IPS-18a (cell line): ENCODE measurements around the gene CCDC33.

Experiments
- H3K27ac ChIP-seq: one replicate; pipeline ENCODE4 v1.5.1; 2013; ENCODE audit warnings: low read length
- H3K27me3 ChIP-seq: one replicate; pipeline ENCODE4 v1.6.1; 2013; ENCODE audit warnings: mild to moderate bottlenecking, low read length; ENCODE audit not compliant: control insufficient read depth, insufficient read depth
- H3K36me3 ChIP-seq: one replicate; pipeline ENCODE4 v1.6.1; 2013; ENCODE audit warnings: low read depth, low read length; ENCODE audit not compliant: control insufficient read depth
- H3K4me1 ChIP-seq: one replicate; pipeline ENCODE4 v1.6.1; 2013; ENCODE audit warnings: low read depth, low read length; ENCODE audit not compliant: control insufficient read depth
- H3K4me3 ChIP-seq: one replicate; pipeline ENCODE4 v1.5.1; 2013; ENCODE audit warnings: low read length
- H3K9ac ChIP-seq: one replicate; pipeline ENCODE4 v1.6.1; 2013; ENCODE audit warnings: mild to moderate bottlenecking, low read length, moderate library complexity
- H3K9me3 ChIP-seq: one replicate; pipeline ENCODE4 v1.6.1; 2013; ENCODE audit warnings: low read depth, low read length; ENCODE audit not compliant: control insufficient read depth

The CCDC33 gene

GRCh38 chr15:74252721-74253120, 16.6 kb downstream of the CCDC33 start:
- H3K27ac ChIP-seq: no peak overlapping the region
- no peaks in the 10 kb centered on the region for H3K9me3 ChIP-seq
- no peak overlapping the region for H3K4me3 ChIP-seq
- H3K36me3 ChIP-seq: no peaks in the 10 kb centered on the region
- peaks cover 7% of the 10 kb centered on the region for H3K4me1 ChIP-seq
- H3K9ac ChIP-seq: no peak overlapping the region
- no peaks in the 10 kb centered on the region for H3K27me3 ChIP-seq

GRCh38 chr15:74253211-74253921, 17.2 kb downstream of the CCDC33 start:
- H3K36me3 ChIP-seq: no peaks in the 10 kb centered on the region
- no peaks in the 10 kb centered on the region for H3K27me3 ChIP-seq
- peaks cover 7% of the 10 kb centered on the region for H3K4me1 ChIP-seq
- H3K4me3 ChIP-seq: no peak overlapping the region
- H3K9me3 ChIP-seq: no peaks in the 10 kb centered on the region
- H3K9ac ChIP-seq: no peak overlapping the region
- no peak overlapping the region for H3K27ac ChIP-seq

- no peak overlapping the region for H3K4me3 ChIP-seq
- no peak overlapping the region for H3K27ac ChIP-seq
- no peaks in the 10 kb centered on the region for H3K27me3 ChIP-seq
- H3K9ac ChIP-seq: no peak overlapping the region
- peaks cover 12% of the 10 kb centered on the region for H3K4me1 ChIP-seq
- no peaks in the 10 kb centered on the region for H3K9me3 ChIP-seq
- no peaks in the 10 kb centered on the region for H3K36me3 ChIP-seq
Observed at GRCh38 chr15:74257105-74257504, 21.0 kb downstream of the CCDC33 start.

- Histone ChIP-seq H3K4me1 (peaks cover 12% of the 10 kb centered on the region), H3K4me3 (no peak overlapping the region), H3K27ac (no peak overlapping the region), H3K9me3 (no peaks in the 10 kb centered on the region), H3K27me3 (no peaks in the 10 kb centered on the region), H3K36me3 (no peaks in the 10 kb centered on the region), H3K9ac (no peak overlapping the region)
Observed at GRCh38 chr15:74257623-74258022, 21.5 kb downstream of the CCDC33 start.

- Histone ChIP-seq H3K36me3 (no peaks in the 10 kb centered on the region), H3K4me3 (no peak overlapping the region), H3K27ac (no peak overlapping the region), H3K4me1 (peaks cover 13% of the 10 kb centered on the region), H3K9ac (no peak overlapping the region), H3K27me3 (no peaks in the 10 kb centered on the region), H3K9me3 (no peaks in the 10 kb centered on the region)
Observed at GRCh38 chr15:74258456-74259291, 22.5 kb downstream of the CCDC33 start.

GRCh38 chr15:74259292-74259648, 23.1 kb downstream of the CCDC33 start:
- Histone ChIP-seq H3K9me3 (no peaks in the 10 kb centered on the region), H3K4me1 (peaks cover 17% of the 10 kb centered on the region), H3K4me3 (no peak overlapping the region), H3K27ac (no peak overlapping the region), H3K27me3 (no peaks in the 10 kb centered on the region), H3K36me3 (no peaks in the 10 kb centered on the region), H3K9ac (no peak overlapping the region)

GRCh38 chr15:74259821-74260607, 23.9 kb downstream of the CCDC33 start:
- no peaks in the 10 kb centered on the region for H3K36me3 ChIP-seq
- no peak overlapping the region for H3K9ac ChIP-seq
- H3K4me3 ChIP-seq: no peak overlapping the region
- H3K4me1 ChIP-seq: peaks cover 24% of the 10 kb centered on the region
- no peaks in the 10 kb centered on the region for H3K27me3 ChIP-seq
- no peaks in the 10 kb centered on the region for H3K9me3 ChIP-seq
- H3K27ac ChIP-seq: no peak overlapping the region

GRCh38 chr15:74261041-74261440, 24.9 kb downstream of the CCDC33 start:
- H3K4me3 ChIP-seq: no peak overlapping the region
- no peak overlapping the region for H3K27ac ChIP-seq
- no peaks in the 10 kb centered on the region for H3K36me3 ChIP-seq
- no peaks in the 10 kb centered on the region for H3K9me3 ChIP-seq
- peaks cover 24% of the 10 kb centered on the region for H3K4me1 ChIP-seq
- no peak overlapping the region for H3K9ac ChIP-seq
- no peaks in the 10 kb centered on the region for H3K27me3 ChIP-seq

GRCh38 chr15:74261685-74262084, 25.6 kb downstream of the CCDC33 start:
- no peak overlapping the region for H3K27ac ChIP-seq
- H3K4me1 ChIP-seq: peaks cover 24% of the 10 kb centered on the region
- no peaks in the 10 kb centered on the region for H3K27me3 ChIP-seq
- H3K36me3 ChIP-seq: no peaks in the 10 kb centered on the region
- H3K9ac ChIP-seq: no peak overlapping the region
- no peak overlapping the region for H3K4me3 ChIP-seq
- no peaks in the 10 kb centered on the region for H3K9me3 ChIP-seq

GRCh38 chr15:74262151-74262550, 26.0 kb downstream of the CCDC33 start:
- Histone ChIP-seq H3K27ac (no peak overlapping the region), H3K4me3 (no peak overlapping the region), H3K36me3 (no peaks in the 10 kb centered on the region), H3K9me3 (no peaks in the 10 kb centered on the region), H3K9ac (no peak overlapping the region), H3K27me3 (no peaks in the 10 kb centered on the region), H3K4me1 (peaks cover 24% of the 10 kb centered on the region)

- no peak overlapping the region for H3K9ac ChIP-seq
- no peaks in the 10 kb centered on the region for H3K36me3 ChIP-seq
- H3K27me3 ChIP-seq: no peaks in the 10 kb centered on the region
- H3K4me3 ChIP-seq: no peak overlapping the region
- no peak overlapping the region for H3K27ac ChIP-seq
- no peaks in the 10 kb centered on the region for H3K9me3 ChIP-seq
- peaks cover 24% of the 10 kb centered on the region for H3K4me1 ChIP-seq
Observed at GRCh38 chr15:74262625-74263024, 26.5 kb downstream of the CCDC33 start.
